A549 (cell line): ENCODE results near the gene SLC6A7.

Source experiments
- CEBPB ChIP-seq, 2 experiments: fragments of >200 bp in 1 of 2; sonication (Bioruptor Twin) in 1 of 2; formaldehyde crosslinking in 1 of 2; IDR thresholded peaks; 2 replicates each; pipeline ENCODE4 v1.6.1; 2012 to 2016
- ESRRA ChIP-seq: fragments of 150-350 bp; IDR thresholded peaks from 2 replicates; pipeline ENCODE4 v1.6.1; 2014; ENCODE audit warnings: mild to moderate bottlenecking, low read length, borderline replicate concordance
- FOSB ChIP-seq: fragments of 250-450 bp; sonication (Bioruptor Pico); IDR thresholded peaks from 2 replicates; pipeline ENCODE4 v1.5.0; 2020; ENCODE audit warnings: mild to moderate bottlenecking, moderate library complexity
- FOSL2 ChIP-seq, 2 experiments: fragments of 450-650 bp in 1 of 2; fragments of >200 bp in 1 of 2; sonication (Bioruptor Twin) in 1 of 2; formaldehyde crosslinking; IDR thresholded peaks; 2 replicates each; pipeline versions ENCODE4 v1.5.0 to v1.6.1; 2016 to 2020; ENCODE audit warnings: mild to moderate bottlenecking in 1 of 2, moderate library complexity in 1 of 2
- HEYL ChIP-seq: fragments of 250-450 bp; sonication (Bioruptor Pico); IDR thresholded peaks from 2 replicates; pipeline ENCODE4 v1.8.0; 2021; ENCODE audit warnings: mild to moderate bottlenecking, moderate library complexity
- JUN ChIP-seq, 2 experiments: fragments of >200 bp; sonication (Bioruptor Twin); formaldehyde crosslinking; IDR thresholded peaks; 2 replicates in 1 of 2; 3 replicates in 1 of 2; pipeline ENCODE4 v1.6.1; 2016 to 2017
- NR3C1 ChIP-seq: fragments of >200 bp; sonication (Bioruptor Twin); formaldehyde crosslinking; IDR thresholded peaks from 3 replicates; pipeline ENCODE4 v1.6.1; 2017
- RFX5 ChIP-seq: fragments of 450-650 bp; IDR thresholded peaks from 2 replicates; pipeline ENCODE4 v1.7.1; 2014; ENCODE audit warnings: antibody characterized with exemption, mild to moderate bottlenecking, moderate library complexity
- TF ChIP-seq, protein P1 (sequence below): fragments of >200 bp; sonication (Bioruptor Twin); formaldehyde crosslinking; IDR thresholded peaks from 3 replicates; pipeline ENCODE4 v1.5.1; 2016
- TF ChIP-seq, protein P2 (sequence below): IDR thresholded peaks from 2 replicates; pipeline ENCODE4 v1.6.1; 2012
- TF ChIP-seq, protein P3 (sequence below): fragments of 200-600 bp; sonication (generic); IDR thresholded peaks from 2 replicates; pipeline ENCODE4 v1.6.1; 2016; ENCODE audit warnings: antibody characterized with exemption, mild to moderate bottlenecking, moderate library complexity
- TF ChIP-seq, protein P4 (sequence below): IDR thresholded peaks from 2 replicates; pipeline ENCODE4 v1.6.1; 2012

DNA sequence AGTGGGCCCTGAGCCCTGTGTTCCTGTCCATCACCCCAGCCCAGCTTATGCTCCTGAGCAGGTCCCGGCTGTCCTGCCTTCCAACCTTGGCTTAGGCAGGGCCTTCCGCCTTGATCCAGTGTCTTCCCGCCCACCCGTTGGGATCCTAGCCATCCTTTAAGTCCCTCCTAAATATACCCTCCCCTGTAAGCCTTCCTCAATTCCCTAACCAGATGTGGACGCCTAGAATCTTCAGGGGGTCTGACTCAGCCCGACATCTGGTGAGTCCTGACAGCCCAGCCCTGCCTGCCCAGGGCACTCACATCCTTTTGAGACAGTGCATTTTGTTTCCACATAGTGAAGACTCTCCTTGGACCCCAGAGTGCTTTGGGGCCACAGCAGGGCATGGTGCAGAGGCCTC lies 23.7 kb downstream of the SLC6A7 start:
- TF ChIP-seq RFX5 (no peak), FOSL2 (IDR thresholded peaks at IDR 0.05) (no peak), FOSL2 (CRISPR knock-in tag; IDR thresholded peaks at IDR 0.05) (no peak), NR3C1 (no peak), JUN (IDR thresholded peaks at IDR 0.05) (no peak), FOSB (no peak), ESRRA (no peak), HEYL (CRISPR knock-in tag) (no peak), CEBPB (IDR thresholded peaks at IDR 0.05) (no peak)
- TF ChIP-seq, protein P1, sequence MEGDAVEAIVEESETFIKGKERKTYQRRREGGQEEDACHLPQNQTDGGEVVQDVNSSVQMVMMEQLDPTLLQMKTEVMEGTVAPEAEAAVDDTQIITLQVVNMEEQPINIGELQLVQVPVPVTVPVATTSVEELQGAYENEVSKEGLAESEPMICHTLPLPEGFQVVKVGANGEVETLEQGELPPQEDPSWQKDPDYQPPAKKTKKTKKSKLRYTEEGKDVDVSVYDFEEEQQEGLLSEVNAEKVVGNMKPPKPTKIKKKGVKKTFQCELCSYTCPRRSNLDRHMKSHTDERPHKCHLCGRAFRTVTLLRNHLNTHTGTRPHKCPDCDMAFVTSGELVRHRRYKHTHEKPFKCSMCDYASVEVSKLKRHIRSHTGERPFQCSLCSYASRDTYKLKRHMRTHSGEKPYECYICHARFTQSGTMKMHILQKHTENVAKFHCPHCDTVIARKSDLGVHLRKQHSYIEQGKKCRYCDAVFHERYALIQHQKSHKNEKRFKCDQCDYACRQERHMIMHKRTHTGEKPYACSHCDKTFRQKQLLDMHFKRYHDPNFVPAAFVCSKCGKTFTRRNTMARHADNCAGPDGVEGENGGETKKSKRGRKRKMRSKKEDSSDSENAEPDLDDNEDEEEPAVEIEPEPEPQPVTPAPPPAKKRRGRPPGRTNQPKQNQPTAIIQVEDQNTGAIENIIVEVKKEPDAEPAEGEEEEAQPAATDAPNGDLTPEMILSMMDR = no peak
- TF ChIP-seq, protein P2, sequence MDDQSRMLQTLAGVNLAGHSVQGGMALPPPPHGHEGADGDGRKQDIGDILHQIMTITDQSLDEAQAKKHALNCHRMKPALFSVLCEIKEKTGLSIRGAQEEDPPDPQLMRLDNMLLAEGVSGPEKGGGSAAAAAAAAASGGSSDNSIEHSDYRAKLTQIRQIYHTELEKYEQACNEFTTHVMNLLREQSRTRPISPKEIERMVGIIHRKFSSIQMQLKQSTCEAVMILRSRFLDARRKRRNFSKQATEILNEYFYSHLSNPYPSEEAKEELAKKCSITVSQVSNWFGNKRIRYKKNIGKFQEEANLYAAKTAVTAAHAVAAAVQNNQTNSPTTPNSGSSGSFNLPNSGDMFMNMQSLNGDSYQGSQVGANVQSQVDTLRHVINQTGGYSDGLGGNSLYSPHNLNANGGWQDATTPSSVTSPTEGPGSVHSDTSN = no peak
- TF ChIP-seq, protein P3, sequence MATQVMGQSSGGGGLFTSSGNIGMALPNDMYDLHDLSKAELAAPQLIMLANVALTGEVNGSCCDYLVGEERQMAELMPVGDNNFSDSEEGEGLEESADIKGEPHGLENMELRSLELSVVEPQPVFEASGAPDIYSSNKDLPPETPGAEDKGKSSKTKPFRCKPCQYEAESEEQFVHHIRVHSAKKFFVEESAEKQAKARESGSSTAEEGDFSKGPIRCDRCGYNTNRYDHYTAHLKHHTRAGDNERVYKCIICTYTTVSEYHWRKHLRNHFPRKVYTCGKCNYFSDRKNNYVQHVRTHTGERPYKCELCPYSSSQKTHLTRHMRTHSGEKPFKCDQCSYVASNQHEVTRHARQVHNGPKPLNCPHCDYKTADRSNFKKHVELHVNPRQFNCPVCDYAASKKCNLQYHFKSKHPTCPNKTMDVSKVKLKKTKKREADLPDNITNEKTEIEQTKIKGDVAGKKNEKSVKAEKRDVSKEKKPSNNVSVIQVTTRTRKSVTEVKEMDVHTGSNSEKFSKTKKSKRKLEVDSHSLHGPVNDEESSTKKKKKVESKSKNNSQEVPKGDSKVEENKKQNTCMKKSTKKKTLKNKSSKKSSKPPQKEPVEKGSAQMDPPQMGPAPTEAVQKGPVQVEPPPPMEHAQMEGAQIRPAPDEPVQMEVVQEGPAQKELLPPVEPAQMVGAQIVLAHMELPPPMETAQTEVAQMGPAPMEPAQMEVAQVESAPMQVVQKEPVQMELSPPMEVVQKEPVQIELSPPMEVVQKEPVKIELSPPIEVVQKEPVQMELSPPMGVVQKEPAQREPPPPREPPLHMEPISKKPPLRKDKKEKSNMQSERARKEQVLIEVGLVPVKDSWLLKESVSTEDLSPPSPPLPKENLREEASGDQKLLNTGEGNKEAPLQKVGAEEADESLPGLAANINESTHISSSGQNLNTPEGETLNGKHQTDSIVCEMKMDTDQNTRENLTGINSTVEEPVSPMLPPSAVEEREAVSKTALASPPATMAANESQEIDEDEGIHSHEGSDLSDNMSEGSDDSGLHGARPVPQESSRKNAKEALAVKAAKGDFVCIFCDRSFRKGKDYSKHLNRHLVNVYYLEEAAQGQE = no peak
- TF ChIP-seq, protein P4, sequence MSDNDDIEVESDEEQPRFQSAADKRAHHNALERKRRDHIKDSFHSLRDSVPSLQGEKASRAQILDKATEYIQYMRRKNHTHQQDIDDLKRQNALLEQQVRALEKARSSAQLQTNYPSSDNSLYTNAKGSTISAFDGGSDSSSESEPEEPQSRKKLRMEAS = no peak
